GM23248 (cell line): Measurements from ENCODE around the gene TMEM59L. TPM values are rescaled to one million over a fixed set of nuclear protein-coding genes. Genes with fewer than 3 reads are reported as not detected.

Source experiments
- DNase-seq: peaks from one replicate; pipeline ENCODE4 v3.0.0-alpha.2; 2015
- H2AFZ ChIP-seq: fragments of 200-600 bp; sonication (generic); 2 replicates; pipeline ENCODE4 v1.6.1; 2016; ENCODE audit warnings: antibody characterized with exemption
- H3F3A ChIP-seq: fragments of 200-600 bp; sonication (generic); 2 replicates; pipeline ENCODE4 v1.6.1; 2016; ENCODE audit warnings: mild to moderate bottlenecking, antibody characterized with exemption, mixed run types; ENCODE audit not compliant: insufficient read depth
- H3K27ac ChIP-seq: fragments of 200-600 bp; sonication (generic); 2 replicates; pipeline ENCODE4 v1.5.1; 2016; ENCODE audit warnings: mild to moderate bottlenecking
- H3K27me3 ChIP-seq: fragments of 200-600 bp; sonication (generic); replicated peaks from 2 replicates; pipeline ENCODE4 v1.6.1; 2016; ENCODE audit warnings: mild to moderate bottlenecking; ENCODE audit not compliant: insufficient read depth
- H3K36me3 ChIP-seq: fragments of 200-600 bp; sonication (generic); 2 replicates; pipeline ENCODE4 v1.6.1; 2016; ENCODE audit warnings: low read depth, mild to moderate bottlenecking
- H3K4me1 ChIP-seq: fragments of 200-600 bp; sonication (generic); 2 replicates; pipeline ENCODE4 v1.6.1; 2016; ENCODE audit warnings: mild to moderate bottlenecking; ENCODE audit not compliant: insufficient read depth
- H3K4me2 ChIP-seq: fragments of 200-600 bp; sonication (generic); one replicate; pipeline ENCODE4 v1.6.1; 2016; ENCODE audit warnings: mild to moderate bottlenecking; ENCODE audit not compliant: unreplicated experiment
- H3K4me3 ChIP-seq: fragments of 200-600 bp; sonication (generic); 2 replicates; pipeline ENCODE4 v1.5.1; 2016; ENCODE audit warnings: mild to moderate bottlenecking
- H3K79me2 ChIP-seq: fragments of 200-600 bp; sonication (generic); 2 replicates; pipeline ENCODE4 v1.6.1; 2016; ENCODE audit warnings: mild to moderate bottlenecking; ENCODE audit not compliant: insufficient read depth
- H3K9ac ChIP-seq: fragments of 200-600 bp; sonication (generic); 2 replicates; pipeline ENCODE4 v1.6.1; 2016; ENCODE audit warnings: mild to moderate bottlenecking
- H3K9me2 ChIP-seq: fragments of 200-600 bp; sonication (generic); 2 replicates; pipeline ENCODE4 v1.6.1; 2016; ENCODE audit warnings: mixed run types, mild to moderate bottlenecking, moderate library complexity; ENCODE audit not compliant: insufficient read depth
- H3K9me3 ChIP-seq: fragments of 200-600 bp; sonication (generic); one replicate; pipeline ENCODE4 v1.6.1; 2017; ENCODE audit warnings: low read depth
- H4K20me1 ChIP-seq: fragments of 200-600 bp; sonication (generic); 2 replicates; pipeline ENCODE4 v1.6.0; 2016; ENCODE audit not compliant: insufficient read depth
- EZH2 ChIP-seq: fragments of 200-600 bp; sonication (generic); IDR thresholded peaks from 2 replicates; pipeline ENCODE4 v1.6.1; 2018; ENCODE audit warnings: antibody characterized with exemption, mild to moderate bottlenecking; ENCODE audit not compliant: insufficient read depth, poor library complexity, severe bottlenecking
- EZH2phosphoT487 ChIP-seq: fragments of 200-600 bp; sonication (generic); IDR thresholded peaks from 2 replicates; pipeline ENCODE4 v1.6.1; 2018; ENCODE audit warnings: antibody characterized with exemption, moderate library complexity, mild to moderate bottlenecking, low read depth; ENCODE audit not compliant: insufficient read depth
- WGBS, 2 experiments: methylation state at CpG; one replicate each; pipeline ENCODE4 v1.1.6; 2015 to 2017; ENCODE audit warnings: low lambda C conversion rate in 2 of 2, low coverage in 1 of 2; ENCODE audit errors: missing lambda C conversion rate in 2 of 2; 5-methylcytosine and 5-hydroxymethylcytosine counted together
- in situ Hi-C: fragments of 300-500 bp; cut with MboI; formaldehyde crosslinking; loops from 2 replicates; pipeline ENCODE4 v1.15.0; 2020
- polyA plus RNA-seq: library from polyadenylated mRNA; unstranded; fragments of >200 nt; fragmentation: Nextera tagmentation; extraction: Ambion mirVana; gene quantifications from 2 replicates; pipeline ENCODE4 v1.2.1, GENCODE V29; 2016
- total RNA-seq: library from RNA; depleted of rRNA; stranded (reverse); fragments of >200 nt; shearing (Covaris generic); gene quantifications from 2 replicates; pipeline ENCODE4 v1.2.3, GENCODE V29; 2014

Gene TMEM59L
- total and polyA plus RNA-seq, 2 experiments from 2014 or later, result 0.97 to 2.1 TPM

DNA sequence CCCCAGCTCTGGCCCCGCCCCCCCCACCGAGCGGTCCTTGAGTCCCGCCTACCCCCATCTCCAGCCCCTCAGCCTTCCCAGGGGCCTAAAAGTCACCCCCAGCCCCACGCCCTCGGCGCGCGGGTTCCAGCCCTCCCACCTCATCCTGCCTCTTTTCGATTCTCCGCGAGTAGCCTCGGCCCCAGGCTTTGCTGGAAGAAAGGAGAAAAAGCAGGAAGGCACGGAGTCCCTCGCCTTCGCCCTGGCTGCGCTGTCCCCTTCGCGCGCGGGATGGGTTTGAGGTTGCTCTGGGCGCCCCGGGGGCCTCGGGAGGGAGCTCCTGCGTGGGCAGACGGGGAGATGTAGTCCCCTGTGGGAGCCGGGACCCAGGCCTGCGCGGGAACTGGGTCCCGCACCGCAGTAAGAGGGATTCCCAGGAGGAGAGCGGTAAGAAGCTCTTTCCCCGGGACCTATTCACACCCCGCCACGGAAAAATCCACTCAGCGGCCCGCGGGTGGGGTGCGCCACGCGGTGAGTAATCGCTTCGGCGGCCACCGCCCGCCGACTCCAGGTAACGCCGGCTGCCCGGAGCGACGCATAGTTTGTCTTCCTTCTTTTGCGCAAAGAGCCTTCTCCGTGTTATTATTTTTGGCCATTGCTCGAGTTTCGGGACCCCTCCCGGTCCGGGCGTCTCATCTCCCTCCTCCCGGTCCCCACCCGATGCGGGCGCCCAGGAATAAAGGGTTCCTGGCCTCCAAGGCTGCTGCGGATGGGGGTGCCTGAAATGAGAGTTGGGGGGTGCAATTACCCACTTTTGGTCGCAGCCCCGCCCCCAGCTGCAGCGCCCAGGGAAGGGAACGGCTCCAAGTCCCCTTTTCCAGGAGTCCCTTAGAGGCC lies 5.2 kb upstream of the TMEM59L start:
- Histone ChIP-seq H3K36me3 (no peaks in the 10 kb centered on the region), H3K4me2 (peak overlapping the region; percentile 38), H3K4me3 (peak overlapping the region; percentile 30; the same call in 1 of the 2 replicates), H2AFZ (no peak overlapping the region), H3K27me3 (peaks cover 67% of the 10 kb centered on the region), H3K4me1 (no peaks in the 10 kb centered on the region), H3F3A (0 out of 2 replicates have a peak, but pooled peaks cover 6% of the 10 kb centered on the region), H3K27ac (no peak overlapping the region), H3K79me2 (no peaks in the 10 kb centered on the region), H3K9me3 (no peaks in the 10 kb centered on the region), H3K9me2 (no peaks in the 10 kb centered on the region), H4K20me1 (no peaks in the 10 kb centered on the region), H3K9ac (no peak overlapping the region)
- WGBS, 2 experiments, result 4 to 5% methylated on average over 45 to 68 of the region's 68 CpGs
- in situ Hi-C loops, result loop anchor here (10.0 kb wide), 1 partner anchor 237 kb away; no protein-coding TSS in a partner anchor
- 0 out of 2 replicates have a peak, but pooled peaks have one; percentile 45 for TF ChIP-seq EZH2phosphoT487
- TF ChIP-seq EZH2, result no peak
- DNase-seq, result peak; percentile 32

DNA sequence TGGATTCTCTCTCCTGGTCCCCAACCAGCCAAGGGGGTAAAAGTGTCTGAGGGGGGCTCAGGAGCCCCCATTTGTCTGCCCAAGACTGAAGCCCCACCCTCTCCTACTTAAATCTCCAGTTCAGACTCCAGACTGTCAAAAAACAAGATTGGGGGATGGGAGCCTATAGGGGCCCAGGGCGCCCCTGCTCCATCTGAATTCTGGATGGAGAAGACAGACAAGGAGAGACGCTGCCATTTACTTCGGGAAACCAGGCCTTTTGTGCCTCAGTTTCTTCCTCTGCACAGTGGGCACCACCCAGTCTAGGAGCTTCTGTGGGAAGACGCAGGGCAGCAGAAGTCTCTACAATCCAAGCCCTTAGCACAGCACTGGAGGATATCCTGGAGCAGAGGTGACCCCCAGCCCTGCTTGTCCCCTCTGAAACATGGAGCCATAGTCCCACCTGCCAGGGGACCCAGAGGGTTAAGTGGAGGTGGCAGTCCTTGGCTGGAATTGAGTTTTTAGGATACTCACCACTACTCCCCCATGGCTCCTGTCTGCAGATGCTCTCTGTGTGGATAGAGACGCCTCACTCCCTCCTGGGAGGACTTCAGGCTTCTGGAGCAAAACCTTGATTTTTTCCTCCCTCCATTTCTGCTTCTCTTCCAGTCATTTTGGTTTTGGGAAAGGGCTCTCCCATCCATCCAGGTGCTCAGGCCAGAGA lies 4.4 kb upstream of the TMEM59L start:
- no peaks in the 10 kb centered on the region for H3K9me2 ChIP-seq
- 0 out of 2 replicates have a peak, but pooled peaks cover 6% of the 10 kb centered on the region for H3F3A ChIP-seq
- in situ Hi-C loops, result loop anchor here (10.0 kb wide), 1 partner anchor 237 kb away; no protein-coding TSS in a partner anchor
- no peaks in the 10 kb centered on the region for H3K4me1 ChIP-seq
- no peak for DNase-seq
- no peak overlapping the region for H3K9ac ChIP-seq
- no peaks in the 10 kb centered on the region for H3K36me3 ChIP-seq
- no peak overlapping the region for H3K4me2 ChIP-seq
- peaks cover 74% of the 10 kb centered on the region for H3K27me3 ChIP-seq
- no peak for TF ChIP-seq EZH2phosphoT487
- no peak for TF ChIP-seq EZH2
- no peak overlapping the region for H3K27ac ChIP-seq
- H2AFZ ChIP-seq, result no peak overlapping the region
- 36 to 39% methylated on average over 5 of the region's 5 CpGs for WGBS, 2 experiments
- H3K9me3 ChIP-seq, result no peaks in the 10 kb centered on the region
- no peaks in the 10 kb centered on the region for H4K20me1 ChIP-seq
- H3K79me2 ChIP-seq, result no peaks in the 10 kb centered on the region
- no peak overlapping the region for H3K4me3 ChIP-seq

DNA sequence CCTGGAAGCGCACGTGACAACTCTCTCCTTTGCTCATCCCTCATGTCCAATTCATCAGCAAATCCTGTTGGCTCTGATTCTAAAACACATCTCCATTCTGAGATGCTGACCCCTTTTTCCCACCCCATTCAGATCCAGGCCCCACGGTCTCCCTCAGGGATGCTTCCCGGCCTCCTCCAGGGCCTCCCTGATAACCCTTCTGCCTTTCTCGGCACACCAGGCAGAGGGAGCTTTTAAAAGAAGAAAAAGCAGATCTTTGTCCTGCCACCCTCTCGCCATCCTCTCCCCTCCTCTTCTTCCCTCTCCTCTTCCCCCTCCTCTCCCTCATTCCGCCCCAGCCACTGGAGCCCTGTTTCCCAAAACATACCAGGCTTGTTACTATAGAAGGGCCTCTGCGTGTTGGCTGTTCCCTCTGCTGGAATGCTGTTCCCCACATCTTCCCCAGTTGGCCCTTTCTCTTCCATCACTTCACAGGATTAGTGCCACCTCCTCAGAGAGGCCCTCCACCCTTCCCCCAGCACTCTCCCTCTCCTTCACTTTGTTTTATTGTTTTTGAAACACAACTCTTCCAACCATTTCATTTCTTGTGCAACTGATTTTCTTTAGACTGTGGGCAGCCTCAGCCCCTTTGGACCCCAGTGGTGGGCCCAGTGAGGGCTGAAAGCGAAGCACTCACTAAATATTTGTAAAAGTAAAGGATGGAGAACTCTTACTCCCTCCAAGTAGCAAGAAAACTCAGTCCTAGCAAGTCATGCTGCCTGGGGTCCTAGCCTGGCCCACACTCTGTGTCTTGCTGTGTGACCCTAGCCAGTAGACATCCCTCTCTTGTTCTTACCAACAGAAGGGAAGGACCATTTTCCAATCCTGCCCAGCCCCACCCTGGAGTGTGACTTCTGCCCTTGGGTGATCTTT lies 3.6 kb upstream of the TMEM59L start:
- WGBS, 2 experiments, result 60 to 70% methylated on average over 8 to 9 of the region's 9 CpGs
- in situ Hi-C loops, result loop anchor here (10.0 kb wide), 1 partner anchor 236 kb away; no protein-coding TSS in a partner anchor
- DNase-seq, result no peak
- H3K9me3 ChIP-seq, result no peaks in the 10 kb centered on the region
- TF ChIP-seq EZH2phosphoT487 (no peak), EZH2 (no peak)
- H3K36me3 ChIP-seq, result no peaks in the 10 kb centered on the region
- H2AFZ ChIP-seq, result no peak overlapping the region
- H3K9me2 ChIP-seq, result no peaks in the 10 kb centered on the region
- H3K4me1 ChIP-seq, result no peaks in the 10 kb centered on the region
- no peak overlapping the region for H3K4me2 ChIP-seq
- no peak overlapping the region for H3K27ac ChIP-seq
- no peak overlapping the region for H3K4me3 ChIP-seq
- 0 out of 2 replicates have a peak, but pooled peaks cover 6% of the 10 kb centered on the region for H3F3A ChIP-seq
- peaks cover 81% of the 10 kb centered on the region for H3K27me3 ChIP-seq
- no peaks in the 10 kb centered on the region for H4K20me1 ChIP-seq
- no peaks in the 10 kb centered on the region for H3K79me2 ChIP-seq
- H3K9ac ChIP-seq, result no peak overlapping the region
